Liver (tissue), 9 donors: ENCODE data around the gene PRPF6. TPM values are rescaled to one million over a fixed set of nuclear protein-coding genes. Genes with fewer than 3 reads are reported as not detected.

Source experiments
- DNase-seq: peaks from one replicate; pipeline ENCODE4 v3.0.0-alpha.2; 2017; ENCODE audit warnings: low spot score
- H3K27ac ChIP-seq, 2 donors: one replicate each; pipeline ENCODE4 v1.7.0; 2013; ENCODE audit warnings: inconsistent platforms in 2 of 2, low read length in 2 of 2, control low read depth in 1 of 2, low read depth in 1 of 2, mild to moderate bottlenecking in 1 of 2
- H3K27me3 ChIP-seq, 4 donors: one replicate each; pipeline versions ENCODE4 v1.6.1 to v1.7.0; 2013; ENCODE audit warnings: low read length in 3 of 4, inconsistent platforms in 1 of 4, mild to moderate bottlenecking in 1 of 4, moderate library complexity in 1 of 4; ENCODE audit not compliant: control insufficient read depth in 4 of 4, insufficient read depth in 4 of 4
- H3K36me3 ChIP-seq, 4 donors: one replicate each; pipeline versions ENCODE4 v1.6.1 to v1.7.0; 2013; ENCODE audit warnings: low read length in 3 of 4, mild to moderate bottlenecking in 3 of 4, low read depth in 1 of 4, moderate library complexity in 1 of 4; ENCODE audit not compliant: control insufficient read depth in 4 of 4, insufficient read depth in 3 of 4
- H3K4me1 ChIP-seq, 4 donors: one replicate each; pipeline versions ENCODE4 v1.6.1 to v1.7.0; 2013; ENCODE audit warnings: low read length in 3 of 4, mild to moderate bottlenecking in 3 of 4, moderate library complexity in 1 of 4; ENCODE audit not compliant: control insufficient read depth in 4 of 4, insufficient read depth in 4 of 4
- H3K4me3 ChIP-seq, 3 donors: one replicate each; pipeline versions ENCODE4 v1.6.1 to v1.7.0; 2013; ENCODE audit warnings: low read length in 3 of 3, control low read depth in 1 of 3, low read depth in 1 of 3, mild to moderate bottlenecking in 1 of 3
- H3K9ac ChIP-seq, 2 donors: one replicate each; pipeline ENCODE4 v1.7.0; 2013; ENCODE audit warnings: low read length in 2 of 2, mild to moderate bottlenecking in 2 of 2, moderate library complexity in 2 of 2, control low read depth in 1 of 2, low read depth in 1 of 2
- H3K9me3 ChIP-seq, 4 donors: one replicate each; pipeline versions ENCODE4 v1.6.1 to v1.7.0; 2013; ENCODE audit warnings: low read length in 3 of 4; ENCODE audit not compliant: control insufficient read depth in 4 of 4
- EGR1 ChIP-seq, 2 donors: IDR thresholded peaks; 2 replicates each; pipeline ENCODE4 v1.6.1; 2016 to 2018; ENCODE audit warnings: antibody characterized with exemption in 2 of 2, low read depth in 2 of 2
- FOXA1 ChIP-seq: IDR thresholded peaks from 2 replicates; pipeline ENCODE4 v1.6.1; 2016; ENCODE audit warnings: antibody characterized with exemption
- FOXA2 ChIP-seq: IDR thresholded peaks from 2 replicates; pipeline ENCODE4 v1.6.1; 2016; ENCODE audit warnings: antibody characterized with exemption
- GABPA ChIP-seq, 2 donors: IDR thresholded peaks in 1 of 2; conservative IDR thresholded peaks in 1 of 2; 2 replicates each; pipeline ENCODE4 v1.6.1; 2016; ENCODE audit warnings: antibody characterized with exemption in 2 of 2, mild to moderate bottlenecking in 1 of 2, moderate library complexity in 1 of 2
- HNF4A ChIP-seq, 2 donors: conservative IDR thresholded peaks; 2 replicates each; pipeline ENCODE4 v1.6.1; 2016; ENCODE audit warnings: antibody characterized with exemption in 2 of 2, mild to moderate bottlenecking in 2 of 2
- HNF4G ChIP-seq: IDR thresholded peaks from 2 replicates; pipeline ENCODE4 v1.6.1; 2016; ENCODE audit warnings: antibody characterized with exemption
- JUND ChIP-seq, 2 donors: IDR thresholded peaks; 2 replicates each; pipeline ENCODE4 v1.6.1; 2016; ENCODE audit warnings: antibody characterized with exemption in 2 of 2
- NR2F2 ChIP-seq: IDR thresholded peaks from 2 replicates; pipeline ENCODE4 v1.6.1; 2016; ENCODE audit warnings: antibody characterized with exemption
- RAD21 ChIP-seq, 2 donors: IDR thresholded peaks; 2 replicates each; pipeline ENCODE4 v1.6.1; 2016; ENCODE audit warnings: antibody characterized with exemption in 2 of 2, mild to moderate bottlenecking in 2 of 2
- REST ChIP-seq: IDR thresholded peaks from 2 replicates; pipeline ENCODE4 v1.6.1; 2016; ENCODE audit warnings: antibody characterized with exemption, mild to moderate bottlenecking
- SP1 ChIP-seq: IDR thresholded peaks from 2 replicates; pipeline ENCODE4 v1.6.1; 2018; ENCODE audit warnings: antibody characterized with exemption, mild to moderate bottlenecking
- TAF1 ChIP-seq: conservative IDR thresholded peaks from 2 replicates; pipeline ENCODE4 v1.6.1; 2016; ENCODE audit warnings: antibody characterized with exemption, mild to moderate bottlenecking
- YY1 ChIP-seq: IDR thresholded peaks from 2 replicates; pipeline ENCODE4 v1.6.1; 2016; ENCODE audit warnings: antibody characterized with exemption, mild to moderate bottlenecking
- WGBS: extraction: QIAGEN DNeasy Blood & Tissue Kit; methylation state at CpG from one replicate; pipeline ENCODE4 v1.1.7; 2013; 5-methylcytosine and 5-hydroxymethylcytosine counted together
- polyA plus RNA-seq, 2 donors: library from polyadenylated mRNA; stranded (reverse) in 1 of 2; unstranded in 1 of 2; fragments of 200-250 nt in 1 of 2; fragments of >200 nt in 1 of 2; fragmentation: Nextera tagmentation in 1 of 2; extraction: Ambion mirVana in 1 of 2; gene quantifications; one replicate each; pipeline versions ENCODE4 v1.2.1 to v1.2.3, GENCODE V29; 2013 to 2015
- total RNA-seq, 2 donors: library from RNA; depleted of rRNA; stranded (reverse); fragments of >200 nt; gene quantifications; one replicate each; pipeline ENCODE4 v1.2.3, GENCODE V29; 2014
- TF ChIP-seq, protein P1 (sequence below): fragments of 150-350 bp; IDR thresholded peaks from 2 replicates; pipeline ENCODE4 v1.5.1; 2017; ENCODE audit warnings: improper control_type of control experiment, low read depth, low read length; ENCODE audit not compliant: missing input control
- TF ChIP-seq, protein P2 (sequence below): IDR thresholded peaks from 2 replicates; pipeline ENCODE4 v1.6.1; 2016; ENCODE audit warnings: antibody characterized with exemption
- donor health status: healthy.
- donor health status: healthy.
- donor health status: healthy.
- donor health status: healthy.
- donor health status: healthy.

Gene PRPF6
- total and polyA plus RNA-seq, 4 donors: 16.3 to 24.9 (median 23.1) TPM

DNA sequence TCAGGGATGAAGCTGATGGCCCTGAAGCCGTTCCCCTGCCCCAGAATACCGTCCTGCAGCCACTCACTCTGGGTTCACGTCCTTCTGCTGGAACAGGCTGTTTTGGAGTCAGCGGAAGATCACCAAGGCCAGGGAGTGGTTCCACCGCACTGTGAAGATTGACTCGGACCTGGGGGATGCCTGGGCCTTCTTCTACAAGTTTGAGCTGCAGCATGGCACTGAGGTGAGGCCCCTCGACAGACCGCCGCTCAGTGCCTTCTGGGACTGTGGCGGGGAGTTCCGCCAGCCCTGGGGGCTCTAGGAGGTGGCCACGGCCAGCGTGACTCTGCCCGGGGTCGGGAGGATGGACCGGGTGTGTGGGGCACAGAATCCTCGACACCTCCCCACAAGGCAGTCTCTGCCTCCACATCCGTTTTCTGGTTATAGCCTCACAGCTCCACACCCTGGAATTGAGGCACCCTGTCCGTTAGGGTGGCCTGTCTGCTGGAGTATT lies 50.9 kb downstream of the PRPF6 start:
- no peak overlapping the region for H3K4me3 ChIP-seq
- no peak overlapping the region for H3K27ac ChIP-seq
- DNase-seq: no peak
- no peaks in the 10 kb centered on the region for H3K27me3 ChIP-seq
- WGBS: 94% methylated on average over 19 of the region's 19 CpGs
- TF ChIP-seq EGR1 (IDR thresholded peaks at IDR 0.05; ENCODE audit: low read depth in 2 of 2): no peak
- no peak for TF ChIP-seq JUND (IDR thresholded peaks at IDR 0.05)
- no peak for TF ChIP-seq SP1
- TF ChIP-seq, protein P1, sequence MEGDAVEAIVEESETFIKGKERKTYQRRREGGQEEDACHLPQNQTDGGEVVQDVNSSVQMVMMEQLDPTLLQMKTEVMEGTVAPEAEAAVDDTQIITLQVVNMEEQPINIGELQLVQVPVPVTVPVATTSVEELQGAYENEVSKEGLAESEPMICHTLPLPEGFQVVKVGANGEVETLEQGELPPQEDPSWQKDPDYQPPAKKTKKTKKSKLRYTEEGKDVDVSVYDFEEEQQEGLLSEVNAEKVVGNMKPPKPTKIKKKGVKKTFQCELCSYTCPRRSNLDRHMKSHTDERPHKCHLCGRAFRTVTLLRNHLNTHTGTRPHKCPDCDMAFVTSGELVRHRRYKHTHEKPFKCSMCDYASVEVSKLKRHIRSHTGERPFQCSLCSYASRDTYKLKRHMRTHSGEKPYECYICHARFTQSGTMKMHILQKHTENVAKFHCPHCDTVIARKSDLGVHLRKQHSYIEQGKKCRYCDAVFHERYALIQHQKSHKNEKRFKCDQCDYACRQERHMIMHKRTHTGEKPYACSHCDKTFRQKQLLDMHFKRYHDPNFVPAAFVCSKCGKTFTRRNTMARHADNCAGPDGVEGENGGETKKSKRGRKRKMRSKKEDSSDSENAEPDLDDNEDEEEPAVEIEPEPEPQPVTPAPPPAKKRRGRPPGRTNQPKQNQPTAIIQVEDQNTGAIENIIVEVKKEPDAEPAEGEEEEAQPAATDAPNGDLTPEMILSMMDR: no peak
- no peak for TF ChIP-seq YY1
- peaks cover 18 to 68% (median 32%) of the 10 kb centered on the region in 4 donors for H3K36me3 ChIP-seq
- H3K9ac ChIP-seq: no peak overlapping the region
- no peaks in the 10 kb centered on the region for H3K4me1 ChIP-seq
- H3K9me3 ChIP-seq: no peaks in the 10 kb centered on the region

DNA sequence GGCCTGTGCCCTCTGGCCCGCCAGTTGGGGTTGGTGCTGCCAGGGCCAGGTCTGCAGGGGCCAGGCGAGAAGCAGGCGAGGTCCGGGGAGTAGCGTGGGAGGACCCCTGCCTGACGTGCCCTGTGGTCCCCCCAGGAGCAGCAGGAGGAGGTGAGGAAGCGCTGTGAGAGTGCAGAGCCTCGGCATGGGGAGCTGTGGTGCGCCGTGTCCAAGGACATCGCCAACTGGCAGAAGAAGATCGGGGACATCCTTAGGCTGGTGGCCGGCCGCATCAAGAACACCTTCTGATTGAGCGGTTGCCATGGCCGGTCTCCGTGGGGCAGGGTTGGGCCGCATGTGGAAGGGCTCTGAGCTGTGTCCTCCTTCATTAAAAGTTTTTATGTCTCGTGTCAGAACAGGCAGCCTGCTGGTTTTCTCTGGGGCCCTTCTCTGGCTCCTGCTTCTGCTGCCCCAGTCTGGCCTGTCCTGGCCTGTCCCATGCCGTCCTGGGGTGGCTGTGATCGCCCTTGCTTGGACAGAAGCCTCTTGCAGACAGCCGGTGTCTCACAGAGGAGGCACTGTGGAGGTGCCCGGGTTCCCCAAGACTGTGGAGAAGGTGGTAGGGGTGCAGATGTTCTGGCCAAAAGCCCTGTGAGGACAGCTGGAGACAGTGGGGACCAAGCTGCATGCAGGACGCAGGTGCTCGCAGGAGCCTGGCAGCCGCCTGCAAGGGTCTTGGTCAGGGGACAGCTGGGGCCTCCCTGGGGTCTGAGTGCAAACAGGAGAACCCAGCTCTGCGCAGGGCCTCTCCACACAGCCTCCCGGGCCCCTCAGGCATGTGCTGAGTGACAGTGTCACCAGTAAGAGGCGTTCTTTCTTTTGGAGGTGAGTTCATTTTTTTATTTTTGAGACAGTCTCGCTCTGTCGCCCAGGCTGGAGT lies 52.0 kb downstream of the PRPF6 start:
- no peak overlapping the region for H3K9ac ChIP-seq
- peaks cover 15 to 57% (median 23%) of the 10 kb centered on the region in 4 donors for H3K36me3 ChIP-seq
- peaks cover 0 to 5% (median 3%) of the 10 kb centered on the region in 4 donors for H3K4me1 ChIP-seq
- 95% methylated on average over 31 of the region's 31 CpGs for WGBS
- DNase-seq: no peak
- H3K9me3 ChIP-seq: no peaks in the 10 kb centered on the region
- H3K27me3 ChIP-seq: no peaks in the 10 kb centered on the region
- TF ChIP-seq, protein P2, sequence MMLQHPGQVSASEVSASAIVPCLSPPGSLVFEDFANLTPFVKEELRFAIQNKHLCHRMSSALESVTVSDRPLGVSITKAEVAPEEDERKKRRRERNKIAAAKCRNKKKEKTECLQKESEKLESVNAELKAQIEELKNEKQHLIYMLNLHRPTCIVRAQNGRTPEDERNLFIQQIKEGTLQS: no peak
- TF ChIP-seq REST: no peak
- TF ChIP-seq FOXA1: no peak
- no peak for TF ChIP-seq TAF1
- TF ChIP-seq RAD21 (IDR thresholded peaks at IDR 0.05): no peak
- TF ChIP-seq JUND (IDR thresholded peaks at IDR 0.05): no peak
- TF ChIP-seq, protein P1: no peak
- no peak for TF ChIP-seq HNF4A (conservative IDR thresholded peaks at IDR 0.05)
- no peak for TF ChIP-seq HNF4G
- TF ChIP-seq FOXA2: no peak
- TF ChIP-seq NR2F2: no peak
- no peak for TF ChIP-seq SP1
- no peak for TF ChIP-seq GABPA (IDR thresholded peaks at IDR 0.05 in 1 of 2, conservative IDR thresholded peaks at IDR 0.05 in 1 of 2)
- H3K27ac ChIP-seq: no peak overlapping the region
- H3K4me3 ChIP-seq: no peak overlapping the region
